NOMO-1 treated with dmso at 0.1 percent for 144 hours (cell line): ENCODE data around the gene IL1R2.
"Not testable (repeated sequence)": the region's sequence is repeated elsewhere in the genome, so short reads cannot be mapped to it uniquely, and the experiment has no call there.

Experiments
- DNase-seq: peaks from one replicate; lab custom pipeline; 2025; ENCODE audit not compliant: unreplicated experiment; lab: John Stamatoyannopoulos, UW

The IL1R2 gene

GRCh38 chr2:101998896-101999789 lies 7.4 kb downstream of the IL1R2 start:
- no peak for DNase-seq

GRCh38 chr2:102000012-102000411 lies 8.3 kb downstream of the IL1R2 start:
- DNase-seq: no peak

- DNase-seq: no peak
These were observed 9.3 kb downstream of the IL1R2 start for GRCh38 chr2:102000813-102001766.

- no peak for DNase-seq
These were observed 10.0 kb downstream of the IL1R2 start for GRCh38 chr2:102001767-102002142.

- DNase-seq: no peak
These were observed 10.5 kb downstream of the IL1R2 start for GRCh38 chr2:102002228-102002627.

GRCh38 chr2:102002909-102003308 lies 11.1 kb downstream of the IL1R2 start:
- DNase-seq: not testable (repeated sequence)

GRCh38 chr2:102003696-102004095 lies 11.9 kb downstream of the IL1R2 start:
- DNase-seq: no peak

- no peak for DNase-seq
These were observed 12.8 kb downstream of the IL1R2 start for GRCh38 chr2:102004581-102004980.

- no peak for DNase-seq
These were observed 13.7 kb downstream of the IL1R2 start for GRCh38 chr2:102005449-102005848.

- peak; percentile 12 for DNase-seq
These were observed 14.5 kb downstream of the IL1R2 start for GRCh38 chr2:102005989-102006885.

GRCh38 chr2:102006886-102007278 lies 15.1 kb downstream of the IL1R2 start:
- DNase-seq: no peak

- no peak for DNase-seq
These were observed 16.7 kb downstream of the IL1R2 start for GRCh38 chr2:102008490-102008889.

GRCh38 chr2:102009557-102009956 lies 17.8 kb downstream of the IL1R2 start:
- no peak for DNase-seq

GRCh38 chr2:102010902-102011301 lies 19.1 kb downstream of the IL1R2 start:
- DNase-seq: peak; percentile 29

GRCh38 chr2:102012061-102012614 lies 20.4 kb downstream of the IL1R2 start:
- no peak for DNase-seq

- DNase-seq: no peak
These were observed 21.7 kb downstream of the IL1R2 start for GRCh38 chr2:102013206-102014040.

- no peak for DNase-seq
These were observed 22.2 kb downstream of the IL1R2 start for GRCh38 chr2:102014041-102014345.

- no peak for DNase-seq
These were observed 23.6 kb downstream of the IL1R2 start for GRCh38 chr2:102015399-102015798.

GRCh38 chr2:102016399-102016955 lies 24.7 kb downstream of the IL1R2 start:
- no peak for DNase-seq
